Fibroblast of peridontal ligament (primary cell): ENCODE results near the gene CD226.
"Not testable (repeated sequence)": the region's sequence is repeated elsewhere in the genome, so short reads cannot be mapped to it uniquely, and the experiment has no call there.

Experiments
- DNase-seq: peaks from one replicate; pipeline ENCODE4 v3.0.0-alpha.2; 2010; ENCODE audit errors: extremely low read depth

Gene CD226

GRCh38 chr18:69956665-69957620, 9.3 kb upstream of the CD226 start:
- no peak for DNase-seq

DNA sequence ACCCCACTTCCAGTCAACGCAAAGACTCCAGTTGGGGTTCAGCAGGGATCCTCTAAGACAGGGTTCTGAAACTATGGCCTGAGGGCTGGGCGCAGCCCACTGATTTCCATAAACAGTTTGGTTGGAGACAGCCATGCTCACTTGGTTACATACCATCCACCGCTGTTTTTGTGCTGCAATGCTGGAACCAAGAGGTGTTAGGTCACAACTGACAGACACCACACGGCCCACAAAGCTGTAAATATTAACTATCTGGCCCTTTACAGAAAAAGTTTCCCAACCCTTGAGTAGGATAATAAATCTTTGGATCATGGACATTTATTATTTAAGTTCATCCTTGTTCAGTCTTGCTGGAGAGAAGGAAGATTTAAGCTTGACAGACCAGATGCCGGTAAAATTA, 8.4 kb upstream of the CD226 start:
- no peak for DNase-seq

DNA sequence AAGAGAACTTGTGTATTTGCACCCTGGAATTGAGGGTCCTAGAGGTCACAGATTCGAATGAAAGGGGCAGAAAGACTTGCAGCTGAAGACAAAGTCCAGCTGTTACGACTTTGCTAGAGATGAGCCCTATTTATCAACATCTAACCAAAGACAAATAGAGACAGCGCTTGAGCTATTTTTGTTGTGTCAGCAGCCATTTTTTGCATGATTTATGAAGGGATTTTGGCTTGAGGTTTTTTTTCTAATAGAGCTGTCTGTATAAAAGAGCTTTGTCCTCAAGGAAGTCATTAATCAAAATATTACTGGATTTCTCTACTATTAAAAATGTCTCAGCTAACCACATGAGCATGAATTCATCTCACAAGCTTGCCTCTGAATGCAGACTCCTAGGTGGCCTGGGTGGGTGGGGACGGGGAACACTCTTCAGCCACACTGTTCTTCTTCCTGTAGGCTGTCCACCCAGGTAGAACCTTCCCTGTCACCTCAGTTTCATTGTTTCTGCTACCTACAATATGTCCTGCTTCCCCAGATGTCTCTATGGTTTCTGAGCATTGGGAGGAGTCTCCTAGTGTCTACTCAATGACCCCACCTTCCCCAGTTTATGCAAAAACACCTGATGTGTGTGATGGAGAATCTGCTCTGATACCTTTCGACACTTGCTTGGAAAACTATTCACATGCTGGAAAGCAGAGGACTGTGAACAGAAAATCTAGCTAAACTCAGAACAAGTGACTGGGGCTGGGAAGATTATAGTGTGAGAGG, 7.2 kb upstream of the CD226 start:
- no peak for DNase-seq

DNA sequence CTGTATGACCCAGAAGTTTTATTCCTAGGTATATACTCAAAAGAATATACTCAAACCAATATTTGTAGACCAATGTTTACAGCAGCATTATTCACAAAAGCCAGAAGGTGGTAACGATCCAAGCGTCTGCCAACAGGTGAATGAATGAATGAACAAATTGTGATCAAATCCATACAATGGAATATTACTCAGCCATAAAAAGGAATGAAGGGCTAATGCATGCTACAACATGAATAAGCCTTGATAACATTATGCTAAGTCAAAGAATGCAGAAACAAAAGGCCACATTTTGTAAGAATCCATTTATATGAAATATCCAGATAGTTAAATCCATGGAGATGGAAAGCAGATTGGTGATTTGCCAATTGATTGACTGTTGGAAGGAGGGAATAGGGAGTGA, 5.5 kb upstream of the CD226 start:
- DNase-seq, result no peak

- peak; percentile 31 for DNase-seq
Observed at GRCh38 chr18:69951182-69951581, 3.5 kb upstream of the CD226 start.

DNA sequence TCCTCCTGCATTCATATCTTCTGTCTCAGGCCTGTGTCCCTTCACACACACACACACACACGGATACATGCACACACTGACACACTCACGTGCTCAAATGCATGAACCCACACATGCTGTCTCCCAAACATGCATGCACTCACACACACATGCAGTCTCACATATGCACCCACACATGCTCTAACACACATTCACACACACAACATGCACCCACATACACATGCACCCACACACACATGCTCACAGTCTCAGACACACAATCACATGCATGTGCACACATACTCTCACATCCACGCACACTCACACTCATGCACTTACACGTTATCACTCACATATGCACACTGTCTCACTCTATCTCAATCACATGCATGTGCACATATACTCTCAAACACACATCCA, 1.9 kb upstream of the CD226 start:
- DNase-seq, result no peak

- DNase-seq, result peak; percentile 56
Observed at GRCh38 chr18:69948919-69949537, 1.4 kb upstream of the CD226 start.

GRCh38 chr18:69948256-69948655, 583 bp upstream of the CD226 start:
- no peak for DNase-seq

DNA sequence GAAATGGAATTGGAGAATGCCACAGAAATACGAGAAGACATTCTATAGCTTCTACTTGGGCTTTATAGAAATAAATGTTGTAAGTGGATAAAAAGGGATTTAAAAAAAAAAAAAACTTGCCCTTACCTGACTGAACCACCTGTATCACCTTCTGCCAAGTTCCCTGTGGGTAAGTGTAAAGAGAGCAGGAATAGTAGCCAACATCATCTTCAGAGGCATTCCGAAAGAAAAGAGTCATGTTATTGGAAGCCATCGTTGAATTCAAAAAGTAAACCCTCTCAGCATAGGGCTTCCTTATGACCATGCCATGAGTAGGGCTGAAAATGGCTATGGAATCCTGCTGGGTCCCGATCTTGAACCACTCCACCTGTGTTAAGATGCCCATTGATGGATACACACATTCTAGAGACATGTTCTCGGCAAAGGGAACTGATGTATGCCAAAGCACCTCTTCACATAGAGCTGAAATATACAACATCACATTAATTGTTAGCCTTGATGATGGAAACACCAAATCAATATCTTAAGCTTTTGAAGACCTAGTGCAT, 991 bp downstream of the CD226 start:
- DNase-seq, result no peak

DNA sequence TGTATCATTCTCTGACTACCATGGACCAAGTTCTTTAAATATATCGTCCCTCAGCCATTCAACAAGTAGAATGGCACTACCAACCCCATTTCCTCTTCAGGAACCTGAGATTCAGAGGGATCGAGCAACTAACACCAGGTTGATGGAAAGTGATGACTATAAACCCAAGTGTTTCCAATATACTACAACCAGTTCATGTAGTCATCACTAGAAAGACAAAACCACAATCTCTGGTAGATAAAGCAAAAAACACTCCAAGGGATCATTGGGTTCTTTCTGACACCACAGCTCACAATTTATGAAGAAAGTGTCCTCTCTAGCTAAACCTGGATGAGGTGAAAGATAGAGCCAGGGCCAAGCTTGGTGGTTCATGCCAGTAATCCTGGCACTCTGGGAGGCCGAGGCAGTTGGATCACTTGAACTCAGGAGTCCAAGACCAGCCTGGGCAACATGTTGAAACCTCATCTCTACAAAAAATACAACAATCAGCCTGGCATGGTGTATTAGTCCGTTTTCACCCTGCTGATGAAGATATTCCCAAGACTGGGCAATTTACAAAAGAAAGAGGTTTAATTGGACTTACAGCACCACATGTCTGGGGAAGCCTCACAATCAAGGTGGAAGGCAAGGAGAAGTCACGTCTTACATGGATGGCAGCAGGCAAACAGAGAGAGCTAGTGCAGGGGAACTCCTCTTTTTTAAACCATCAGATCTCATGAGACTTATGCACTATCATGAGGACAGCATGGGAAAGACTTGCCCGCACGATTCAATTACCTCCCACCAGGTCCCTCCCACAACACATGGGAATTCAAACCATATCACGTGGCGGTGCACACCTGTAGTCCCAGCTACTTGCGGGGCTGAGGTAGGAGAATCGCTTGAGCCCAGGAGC, 2.2 kb downstream of the CD226 start:
- DNase-seq, result no peak

DNA sequence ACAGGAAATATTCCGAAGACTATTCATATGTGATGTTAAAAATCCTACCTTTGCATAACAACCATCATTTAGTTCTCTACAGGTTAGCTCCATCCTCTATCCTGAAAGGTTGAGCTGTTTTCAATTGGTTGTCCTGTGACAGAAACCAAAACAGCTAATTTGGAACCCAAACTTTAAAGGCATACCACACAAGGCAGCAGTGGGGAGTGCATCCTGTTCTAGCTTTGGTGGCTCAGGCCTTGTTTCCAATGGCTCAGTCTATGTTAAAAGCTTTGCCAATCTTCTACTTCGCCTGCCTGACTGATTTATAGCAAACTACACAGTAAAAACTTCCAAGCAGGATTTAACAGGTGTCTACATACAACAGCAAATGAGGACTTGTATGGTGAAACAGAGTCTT, 3.2 kb downstream of the CD226 start:
- DNase-seq, result no peak

- DNase-seq, result no peak
Observed at GRCh38 chr18:69943021-69943420, 4.7 kb downstream of the CD226 start.

- DNase-seq, result no peak
Observed at GRCh38 chr18:69941183-69941582, 6.5 kb downstream of the CD226 start.

DNA sequence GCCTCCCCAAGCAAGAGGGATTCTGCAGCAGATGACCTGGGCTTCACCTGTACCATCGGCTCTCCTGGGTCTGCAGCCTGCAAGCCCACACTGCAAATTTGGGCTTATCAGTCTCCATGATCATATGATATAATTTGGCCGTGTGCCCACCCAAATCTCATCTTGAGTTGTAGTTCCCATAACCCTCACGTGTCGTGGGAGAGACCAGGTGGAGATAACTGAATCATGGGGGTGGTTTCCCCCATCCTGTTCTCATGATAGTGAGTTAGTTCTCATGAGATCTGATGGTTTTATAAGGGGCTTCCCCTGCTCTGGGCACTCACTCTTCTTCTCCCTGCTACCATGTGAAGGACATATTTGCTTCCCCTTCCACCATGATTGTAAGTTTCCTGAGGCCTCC, 7.9 kb downstream of the CD226 start:
- DNase-seq, result not testable (repeated sequence)

DNA sequence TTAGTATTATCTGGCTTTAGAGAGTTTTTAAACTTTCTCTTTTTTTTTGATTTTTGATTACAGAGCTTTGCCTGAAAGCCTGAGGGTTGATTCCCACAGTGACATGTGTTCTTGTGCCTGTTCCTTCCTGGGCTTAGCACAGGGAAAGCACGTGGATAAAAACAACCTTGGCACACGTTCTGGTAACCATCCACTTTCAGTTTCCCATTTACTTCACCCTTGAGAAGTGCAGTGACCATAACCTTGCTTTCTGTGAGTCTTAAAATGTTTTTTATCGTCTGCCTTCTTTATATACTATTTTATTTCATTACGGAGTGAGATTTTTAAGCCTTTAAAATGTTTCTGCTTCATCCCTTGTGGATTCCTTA, 11.5 kb downstream of the CD226 start:
- DNase-seq, result peak; percentile 63

- no peak for DNase-seq
Observed at GRCh38 chr18:69935319-69936190, 12.1 kb downstream of the CD226 start.

GRCh38 chr18:69934601-69935265, 12.9 kb downstream of the CD226 start:
- DNase-seq, result no peak

GRCh38 chr18:69929041-69929774, 18.5 kb downstream of the CD226 start:
- no peak for DNase-seq

- peak; percentile 21 for DNase-seq
Observed at GRCh38 chr18:69916412-69916811, 31.3 kb downstream of the CD226 start.
